GM12874 (cell line): ENCODE results near the gene PDE4B.

Experiments
- CTCF ChIP-seq: IDR thresholded peaks from 2 replicates; pipeline ENCODE4 v1.5.1; 2011; ENCODE audit warnings: low read depth, mild to moderate bottlenecking, control low read depth, low read length, moderate library complexity; ENCODE audit not compliant: insufficient read depth

PDE4B gene

GRCh38 chr1:66237722-66238479 is 445.2 kb downstream of the PDE4B start:
- no peak for TF ChIP-seq CTCF

DNA sequence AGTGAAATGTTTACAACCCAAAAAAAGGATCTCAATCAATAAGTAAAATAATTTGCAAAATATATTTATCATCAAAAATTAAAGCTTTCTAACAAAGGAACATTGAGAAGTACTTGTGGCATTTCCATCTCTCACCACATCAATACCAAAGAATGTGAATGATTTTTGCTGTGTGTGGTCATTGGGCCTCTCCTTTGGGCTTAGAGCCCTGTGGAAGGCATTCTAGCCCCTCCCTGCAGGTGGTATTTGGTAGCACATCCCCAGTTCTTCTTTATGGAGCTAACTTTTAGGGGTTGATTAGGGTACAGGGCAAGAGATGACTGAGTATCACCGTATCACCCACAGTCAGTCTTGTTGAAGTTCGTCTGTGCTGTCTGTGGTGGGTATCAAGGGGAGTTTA is 447.1 kb downstream of the PDE4B start:
- no peak for TF ChIP-seq CTCF

DNA sequence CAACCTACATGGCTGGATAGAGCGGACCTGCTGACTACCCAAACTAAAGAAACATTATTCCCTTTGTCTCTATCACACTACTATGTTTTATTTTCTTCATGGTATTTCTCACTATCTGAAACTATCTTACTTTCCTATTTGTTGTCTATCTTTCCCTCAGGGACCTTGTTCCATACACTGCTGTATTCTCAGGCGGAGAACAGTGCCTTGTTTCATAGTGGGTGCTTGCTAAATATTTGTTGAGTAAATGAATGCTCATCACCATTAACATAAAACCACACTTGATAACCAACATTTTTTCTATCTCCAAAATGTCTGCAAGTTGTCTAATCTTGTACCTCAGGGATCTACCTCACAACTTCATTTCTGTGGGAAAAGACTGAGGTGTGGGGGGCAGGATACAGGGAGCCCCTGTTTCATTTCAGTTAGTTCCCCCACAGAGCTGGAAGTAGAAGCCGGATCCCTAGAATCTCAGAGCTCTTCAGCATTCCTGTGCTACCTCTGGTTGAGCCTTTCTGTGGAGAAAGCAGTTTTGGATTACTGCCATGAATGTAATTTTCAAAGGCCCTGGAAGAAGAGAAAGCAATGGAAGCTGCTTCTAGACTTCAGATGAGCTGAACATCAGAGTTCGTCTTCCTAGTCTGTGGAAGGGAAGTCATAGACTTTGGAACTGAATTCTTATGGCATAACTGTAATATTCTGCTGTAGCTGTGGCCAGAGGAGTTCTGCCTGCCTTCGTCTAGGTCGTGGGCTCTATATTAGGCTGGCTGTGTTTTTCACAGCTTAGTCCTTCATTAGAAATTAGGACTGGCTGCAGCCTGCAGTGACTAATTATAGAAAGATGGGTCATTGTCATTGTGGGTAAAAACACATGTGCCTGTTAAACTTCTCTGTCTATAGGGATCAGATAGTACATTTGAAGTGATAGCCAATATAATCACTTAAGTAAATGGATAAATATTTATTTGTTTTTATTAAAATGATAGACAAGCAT is 448.1 kb downstream of the PDE4B start:
- no peak for TF ChIP-seq CTCF

GRCh38 chr1:66242646-66243547 is 450.2 kb downstream of the PDE4B start:
- peak; percentile 97 for TF ChIP-seq CTCF

- TF ChIP-seq CTCF = no peak
These were observed 450.9 kb downstream of the PDE4B start for GRCh38 chr1:66243548-66244130.

- TF ChIP-seq CTCF = no peak
These were observed 451.7 kb downstream of the PDE4B start for GRCh38 chr1:66244429-66244828.
